Mesodermal cell (in vitro differentiated cells): ENCODE data around the gene AXIN1. TPM values are rescaled to one million over a fixed set of nuclear protein-coding genes. Genes with fewer than 3 reads are reported as not detected.

ENCODE experiments used
- H3K27ac ChIP-seq: 2 replicates; pipeline ENCODE4 v1.7.0; 2013; ENCODE audit warnings: mild to moderate bottlenecking, low read depth, low read length, moderate library complexity; ENCODE audit not compliant: severe bottlenecking
- H3K36me3 ChIP-seq: 2 replicates; pipeline ENCODE4 v1.7.1; 2013; ENCODE audit warnings: mild to moderate bottlenecking, low read length, moderate library complexity; ENCODE audit not compliant: control insufficient read depth, insufficient read depth
- H3K4me1 ChIP-seq: one replicate; pipeline ENCODE4 v1.7.1; 2013; ENCODE audit warnings: mild to moderate bottlenecking, low read length; ENCODE audit not compliant: insufficient read depth, control insufficient read depth, poor library complexity, severe bottlenecking
- H3K4me3 ChIP-seq: 2 replicates; pipeline ENCODE4 v1.7.0; 2013; ENCODE audit warnings: low read length, control low read depth, mild to moderate bottlenecking; ENCODE audit not compliant: insufficient read depth, poor library complexity, severe bottlenecking; ENCODE audit errors: extremely low read depth
- H3K9me3 ChIP-seq: 2 replicates; pipeline ENCODE4 v1.7.1; 2013; ENCODE audit warnings: mild to moderate bottlenecking, low read length, moderate library complexity; ENCODE audit not compliant: control insufficient read depth
- WGBS, 2 experiments: methylation state at CpG; one replicate each; pipeline ENCODE4 v1.1.5; 2013; ENCODE audit warnings: missing lambda C conversion rate in 2 of 2; ENCODE audit not compliant: insufficient coverage in 2 of 2; 5-methylcytosine and 5-hydroxymethylcytosine counted together
- polyA plus RNA-seq, 2 experiments: library from polyadenylated mRNA; stranded (reverse); fragments of 50-300 nt; gene quantifications; one replicate each; pipeline ENCODE4 v1.2.3, GENCODE V29; 2013

The AXIN1 gene
- polyA plus RNA-seq (2013, experiment 1 of 2), result 20.5 TPM
- polyA plus RNA-seq (2013, experiment 2 of 2), result 20.3 TPM

- no peak within 1 kb of the TSS for H3K27ac ChIP-seq
- 2 to 3% methylated on average over 46 to 72 of the region's 113 CpGs for WGBS, 2 experiments
- H3K9me3 ChIP-seq, result no peaks in the 10 kb centered on the region
- peak within 1 kb of the TSS; percentile 69 for H3K4me3 ChIP-seq
- H3K4me1 ChIP-seq, result peaks cover 13% of the 10 kb centered on the region
- peaks cover 14% of the 10 kb centered on the region for H3K36me3 ChIP-seq
These were observed at the start of gene AXIN1 for GRCh38 chr16:352547-353403. Gene AXIN1 (minus strand): TSS chr16:352723. CDS start chr16:347025, 5,698 bp downstream.

DNA sequence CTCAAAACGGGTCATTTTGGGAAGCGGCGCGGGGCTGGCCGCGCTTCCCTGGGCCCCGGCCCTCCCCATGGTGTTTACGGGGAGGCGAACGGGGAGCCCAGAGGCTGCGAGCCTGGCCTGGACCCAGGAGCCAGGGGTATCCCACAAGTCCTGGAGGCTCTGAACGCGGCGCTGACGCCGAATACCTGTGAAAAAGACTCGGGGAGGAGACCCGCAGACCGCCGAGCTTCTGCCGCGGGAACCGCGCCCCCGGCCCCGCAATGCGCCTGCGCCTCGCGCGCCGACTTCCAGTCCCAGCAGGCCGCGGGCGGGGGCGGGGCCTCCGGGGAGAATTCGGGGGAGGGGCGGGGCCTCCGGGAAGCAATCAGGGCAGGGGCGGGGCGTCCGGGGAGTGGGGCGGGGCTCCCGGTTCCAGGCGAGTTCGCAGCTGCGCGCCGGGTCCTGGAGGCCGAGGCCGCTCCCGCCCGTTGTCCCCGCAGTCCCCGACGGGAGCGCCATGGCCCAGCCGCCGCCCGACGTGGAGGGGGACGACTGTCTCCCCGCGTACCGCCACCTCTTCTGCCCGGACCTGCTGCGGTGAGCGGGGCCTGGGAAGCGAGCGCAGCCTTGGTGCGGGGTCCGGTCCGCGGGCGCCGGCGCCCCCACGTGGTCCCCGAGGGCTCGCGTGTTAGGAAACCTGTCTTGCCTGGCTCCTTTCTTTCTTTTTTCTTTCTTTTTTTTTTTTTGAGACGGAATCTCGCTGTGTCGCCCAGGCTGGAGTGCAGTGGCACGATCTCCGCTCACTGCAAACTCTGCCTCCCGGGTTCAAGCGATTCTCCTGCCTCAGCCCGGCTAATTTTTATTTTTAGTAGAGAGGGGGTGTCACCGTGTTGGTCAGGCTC lies 49.2 kb upstream of the AXIN1 start, which contains the start of gene DECR2:
DECR2 (plus strand) TSS at position 418 of the 881 bp plus-strand sequence; CDS start at position 497, 79 bp downstream.
- Histone ChIP-seq H3K27ac (peak within 1 kb of the TSS; percentile 74), H3K9me3 (no peaks in the 10 kb centered on the region), H3K4me1 (no peaks in the 10 kb centered on the region), H3K36me3 (peaks cover 26% of the 10 kb centered on the region), H3K4me3 (peak within 1 kb of the TSS; percentile 66)
- WGBS, 2 experiments, result 1% methylated on average over 73 to 81 of the region's 91 CpGs

DNA sequence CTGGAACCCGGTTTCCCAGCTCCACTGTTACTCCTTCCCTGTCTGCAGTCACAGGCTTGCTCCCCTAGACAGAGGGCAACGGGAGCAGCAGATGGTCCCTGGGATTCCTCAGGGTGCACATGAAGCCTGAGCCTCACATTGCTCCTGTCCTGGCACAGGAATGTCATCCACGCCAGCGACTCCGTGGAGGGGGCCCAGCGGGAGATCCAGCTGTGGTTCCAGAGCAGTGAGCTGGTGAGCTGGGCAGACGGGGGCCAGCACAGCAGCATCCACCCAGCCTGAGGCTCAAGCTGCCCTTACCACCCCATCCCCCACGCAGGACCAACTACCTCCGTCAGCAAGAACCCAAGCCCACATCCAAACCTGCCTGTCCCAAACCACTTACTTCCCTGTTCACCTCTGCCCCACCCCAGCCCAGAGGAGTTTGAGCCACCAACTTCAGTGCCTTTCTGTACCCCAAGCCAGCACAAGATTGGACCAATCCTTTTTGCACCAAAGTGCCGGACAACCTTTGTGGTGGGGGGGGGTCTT lies 47.6 kb upstream of the AXIN1 start:
- Histone ChIP-seq H3K4me3 (peak overlapping the region; percentile 66), H3K9me3 (no peaks in the 10 kb centered on the region), H3K27ac (no peak overlapping the region), H3K36me3 (peaks cover 26% of the 10 kb centered on the region), H3K4me1 (no peaks in the 10 kb centered on the region)
- WGBS, 2 experiments, result 80 to 90% methylated on average over 6 to 9 of the region's 10 CpGs

DNA sequence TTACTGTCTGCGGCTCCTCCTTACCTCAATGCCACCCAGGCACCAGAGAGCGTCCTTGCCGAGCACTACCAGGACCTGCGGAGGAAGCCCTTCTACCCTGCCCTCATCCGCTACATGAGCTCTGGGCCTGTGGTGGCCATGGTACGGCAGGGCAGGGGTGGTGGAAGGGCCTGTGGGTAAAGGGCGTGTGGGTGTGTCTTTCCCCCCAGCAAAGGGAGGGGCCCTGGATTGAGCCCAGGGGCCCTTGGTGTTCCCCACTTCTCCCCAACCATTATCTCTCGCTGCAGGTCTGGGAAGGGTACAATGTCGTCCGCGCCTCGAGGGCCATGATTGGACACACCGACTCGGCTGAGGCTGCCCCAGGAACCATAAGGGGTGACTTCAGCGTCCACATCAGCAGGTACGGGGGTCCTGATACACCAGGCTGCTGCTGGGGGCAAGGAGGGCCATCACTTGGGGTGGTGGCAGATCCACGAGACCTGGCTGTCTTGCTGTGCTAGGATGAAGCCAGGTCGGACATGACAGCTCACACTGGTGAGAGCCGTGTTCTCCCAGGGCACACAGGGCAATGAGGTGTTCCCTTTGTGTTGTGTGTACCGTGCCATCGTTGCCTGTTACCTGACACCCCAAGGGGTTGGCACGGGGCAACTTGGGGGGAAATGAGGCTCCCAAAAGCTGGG lies 47.0 kb upstream of the AXIN1 start:
- 90 to 96% methylated on average over 19 to 20 of the region's 22 CpGs for WGBS, 2 experiments
- no peak overlapping the region for H3K27ac ChIP-seq
- H3K36me3 ChIP-seq, result peaks cover 26% of the 10 kb centered on the region
- no peaks in the 10 kb centered on the region for H3K9me3 ChIP-seq
- no peaks in the 10 kb centered on the region for H3K4me1 ChIP-seq
- H3K4me3 ChIP-seq, result no peak overlapping the region

GRCh38 chr16:398561-399339 lies 46.2 kb upstream of the AXIN1 start:
- WGBS, 2 experiments, result 94% methylated on average over 21 to 22 of the region's 24 CpGs
- Histone ChIP-seq H3K27ac (peak overlapping the region; percentile 79), H3K4me1 (no peaks in the 10 kb centered on the region), H3K36me3 (peaks cover 26% of the 10 kb centered on the region), H3K9me3 (no peaks in the 10 kb centered on the region), H3K4me3 (no peak overlapping the region)

- no peaks in the 10 kb centered on the region for H3K4me1 ChIP-seq
- peaks cover 26% of the 10 kb centered on the region for H3K36me3 ChIP-seq
- no peaks in the 10 kb centered on the region for H3K9me3 ChIP-seq
- peak overlapping the region; percentile 79 for H3K27ac ChIP-seq
- H3K4me3 ChIP-seq, result peak overlapping the region; percentile 29
- WGBS, 2 experiments, result 38 to 41% methylated on average over 22 to 26 of the region's 29 CpGs
These were observed 45.3 kb upstream of the AXIN1 start for GRCh38 chr16:397736-398332.

DNA sequence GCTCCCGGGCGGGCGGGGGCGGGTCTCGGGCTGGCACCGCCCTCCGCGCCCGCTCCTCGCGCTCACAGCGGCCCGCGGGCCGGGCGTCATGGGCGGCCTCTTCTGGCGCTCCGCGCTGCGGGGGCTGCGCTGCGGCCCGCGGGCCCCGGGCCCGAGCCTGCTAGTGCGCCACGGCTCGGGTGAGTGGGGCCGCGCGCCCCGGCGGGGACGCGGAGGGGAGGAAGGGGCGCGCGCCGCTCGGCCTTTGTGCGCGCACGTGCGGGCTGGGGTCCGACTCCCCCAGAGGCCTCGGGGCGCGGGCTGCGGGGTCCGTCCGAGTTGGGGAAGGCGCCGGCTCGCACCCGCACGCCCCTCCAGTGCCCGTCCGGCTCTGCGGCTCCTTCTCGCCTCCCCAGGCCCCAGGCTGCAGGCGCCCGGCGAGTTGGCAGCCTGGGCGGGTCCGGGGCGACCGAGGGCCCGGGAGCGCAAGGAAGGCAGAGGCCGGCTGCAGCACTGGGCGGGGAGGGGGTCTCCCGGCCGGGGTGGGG lies 44.7 kb upstream of the AXIN1 start, which contains the start of gene NME4:
NME4 (plus strand) TSS at position 65 of the 527 bp plus-strand sequence; CDS start at position 89, 24 bp downstream.
- 1 to 2% methylated on average over 29 to 50 of the region's 75 CpGs for WGBS, 2 experiments
- Histone ChIP-seq H3K9me3 (peaks cover 2% of the 10 kb centered on the region), H3K4me3 (peak within 1 kb of the TSS; percentile 55), H3K36me3 (peaks cover 26% of the 10 kb centered on the region), H3K4me1 (no peaks in the 10 kb centered on the region), H3K27ac (peak within 1 kb of the TSS; percentile 79)

DNA sequence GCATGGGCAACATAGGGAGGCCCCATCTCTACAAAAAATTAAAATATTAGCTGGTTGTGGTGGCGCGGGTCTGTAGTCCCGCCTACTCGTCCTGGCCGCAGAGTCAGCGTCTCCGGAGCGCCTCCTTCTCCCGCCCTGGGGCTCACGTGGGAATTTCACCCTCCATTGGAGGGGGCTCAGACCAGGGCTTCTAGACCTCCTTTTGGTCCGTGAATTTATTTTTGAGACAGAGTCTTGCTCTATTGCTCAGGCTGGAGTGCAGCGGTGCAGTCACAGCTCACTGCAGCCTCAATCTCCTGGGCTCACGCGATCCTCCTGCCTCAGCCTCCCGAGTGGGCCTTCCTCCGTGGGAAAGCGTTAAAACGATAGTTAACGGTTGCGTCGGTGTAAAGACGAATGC lies 44.1 kb upstream of the AXIN1 start:
- 13% methylated on average over 19 of the region's 22 CpGs for WGBS, 2 experiments

GRCh38 chr16:396199-396598 lies 43.7 kb upstream of the AXIN1 start:
- Histone ChIP-seq H3K9me3 (peaks cover 7% of the 10 kb centered on the region), H3K36me3 (peaks cover 26% of the 10 kb centered on the region), H3K4me1 (no peaks in the 10 kb centered on the region), H3K27ac (peak overlapping the region; percentile 8), H3K4me3 (peak overlapping the region; percentile 38)
- 29 to 67% methylated on average over 1 to 2 of the region's 3 CpGs for WGBS, 2 experiments

More for the DNA sequence above, 44.1 kb upstream of the AXIN1 start:
- Histone ChIP-seq H3K36me3 (peaks cover 26% of the 10 kb centered on the region), H3K9me3 (peaks cover 7% of the 10 kb centered on the region), H3K27ac (peak overlapping the region; percentile 77), H3K4me3 (peak overlapping the region; percentile 38), H3K4me1 (no peaks in the 10 kb centered on the region)
